GM12801 (cell line): ENCODE data around the gene ALDH1L2.

Experiments used
- TF ChIP-seq, protein P1 (sequence below): IDR thresholded peaks from one replicate; pipeline ENCODE4 v1.5.1; 2011; ENCODE audit warnings: control low read depth; ENCODE audit not compliant: insufficient read length; ENCODE audit errors: extremely low read depth

The ALDH1L2 gene

DNA sequence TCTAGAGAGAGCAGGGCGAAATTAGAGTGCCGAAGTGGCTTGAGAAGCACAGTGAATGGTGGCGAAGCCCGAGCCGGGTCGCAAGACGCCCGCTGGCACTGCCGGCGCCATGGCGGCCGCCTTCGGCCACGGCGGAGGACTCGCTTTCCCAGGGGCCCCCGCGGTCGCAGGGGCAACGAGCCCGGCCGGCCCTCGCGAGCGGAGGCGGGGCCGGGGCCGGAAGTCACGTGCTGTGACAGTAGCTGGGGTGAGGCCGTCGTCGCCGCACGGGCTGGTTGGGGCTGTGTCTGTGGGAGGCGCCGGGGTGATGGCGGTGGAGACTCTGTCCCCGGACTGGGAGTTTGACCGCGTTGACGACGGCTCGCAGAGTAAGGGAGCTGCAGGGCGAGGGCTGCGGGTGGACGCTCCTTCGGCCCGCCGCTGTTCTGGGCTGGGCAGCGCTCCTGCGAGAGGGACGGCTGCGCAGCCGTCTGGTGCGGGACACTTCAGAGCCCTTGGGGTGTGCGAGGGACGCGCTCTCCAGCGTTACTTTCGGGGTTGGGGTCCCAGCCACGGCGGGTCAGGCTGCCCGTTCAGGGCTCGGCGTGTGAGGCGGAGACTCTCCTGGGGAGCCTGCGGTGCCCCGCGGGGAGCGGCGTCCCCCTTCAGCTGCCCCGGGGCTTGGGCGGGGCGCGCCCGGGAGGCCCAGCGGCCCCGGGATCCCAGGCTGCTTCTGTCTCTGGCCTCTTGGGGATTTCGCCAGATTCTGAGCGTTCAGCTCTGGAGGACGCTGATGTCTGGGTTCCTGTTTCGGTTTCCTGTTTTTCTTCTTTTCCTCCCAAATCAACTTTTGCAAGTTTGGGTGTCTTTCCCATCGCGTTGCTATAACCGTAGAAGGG is 23.5 kb upstream of the ALDH1L2 start, which contains the start of gene WASHC4:
TSS of gene WASHC4 (plus strand) at position 238 of the 878 bp plus-strand sequence. CDS start at position 308, 70 bp downstream.
- TF ChIP-seq, protein P1, sequence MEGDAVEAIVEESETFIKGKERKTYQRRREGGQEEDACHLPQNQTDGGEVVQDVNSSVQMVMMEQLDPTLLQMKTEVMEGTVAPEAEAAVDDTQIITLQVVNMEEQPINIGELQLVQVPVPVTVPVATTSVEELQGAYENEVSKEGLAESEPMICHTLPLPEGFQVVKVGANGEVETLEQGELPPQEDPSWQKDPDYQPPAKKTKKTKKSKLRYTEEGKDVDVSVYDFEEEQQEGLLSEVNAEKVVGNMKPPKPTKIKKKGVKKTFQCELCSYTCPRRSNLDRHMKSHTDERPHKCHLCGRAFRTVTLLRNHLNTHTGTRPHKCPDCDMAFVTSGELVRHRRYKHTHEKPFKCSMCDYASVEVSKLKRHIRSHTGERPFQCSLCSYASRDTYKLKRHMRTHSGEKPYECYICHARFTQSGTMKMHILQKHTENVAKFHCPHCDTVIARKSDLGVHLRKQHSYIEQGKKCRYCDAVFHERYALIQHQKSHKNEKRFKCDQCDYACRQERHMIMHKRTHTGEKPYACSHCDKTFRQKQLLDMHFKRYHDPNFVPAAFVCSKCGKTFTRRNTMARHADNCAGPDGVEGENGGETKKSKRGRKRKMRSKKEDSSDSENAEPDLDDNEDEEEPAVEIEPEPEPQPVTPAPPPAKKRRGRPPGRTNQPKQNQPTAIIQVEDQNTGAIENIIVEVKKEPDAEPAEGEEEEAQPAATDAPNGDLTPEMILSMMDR, result no peak

DNA sequence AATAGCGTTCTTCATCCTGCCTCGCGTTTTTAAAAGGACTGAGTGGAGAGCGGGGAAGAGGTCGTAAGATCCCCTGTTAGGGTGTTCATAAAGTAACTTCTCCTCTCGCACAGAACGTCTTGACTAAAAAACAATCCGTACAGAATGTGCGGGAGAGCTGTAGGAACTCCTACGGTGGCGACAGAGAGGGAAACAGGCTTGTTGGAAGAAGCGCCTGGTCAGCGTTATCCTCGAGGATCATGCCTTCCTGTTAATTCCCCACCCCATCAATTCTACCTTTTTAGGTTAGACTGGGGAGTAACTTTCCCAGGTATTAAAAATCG is 22.9 kb upstream of the ALDH1L2 start:
- TF ChIP-seq, protein P1, result no peak

DNA sequence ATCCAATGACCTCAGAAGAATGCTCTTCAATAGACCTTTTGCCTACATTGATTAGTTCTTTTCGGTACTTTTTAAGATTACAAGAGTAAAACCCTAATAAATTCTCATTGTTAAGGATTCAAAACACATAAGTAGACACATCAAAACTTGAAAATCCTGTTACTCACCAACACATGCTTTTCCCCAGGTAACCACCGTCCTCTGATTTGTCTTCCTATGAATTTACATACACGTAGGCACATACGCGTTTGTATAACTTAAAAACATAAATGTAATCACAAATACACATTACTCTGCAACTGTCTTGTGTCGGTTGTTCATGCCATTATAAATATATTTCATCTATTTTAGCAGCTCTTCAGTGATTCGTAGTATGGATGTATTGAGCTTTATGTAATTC is 22.4 kb upstream of the ALDH1L2 start:
- TF ChIP-seq, protein P1, result no peak

DNA sequence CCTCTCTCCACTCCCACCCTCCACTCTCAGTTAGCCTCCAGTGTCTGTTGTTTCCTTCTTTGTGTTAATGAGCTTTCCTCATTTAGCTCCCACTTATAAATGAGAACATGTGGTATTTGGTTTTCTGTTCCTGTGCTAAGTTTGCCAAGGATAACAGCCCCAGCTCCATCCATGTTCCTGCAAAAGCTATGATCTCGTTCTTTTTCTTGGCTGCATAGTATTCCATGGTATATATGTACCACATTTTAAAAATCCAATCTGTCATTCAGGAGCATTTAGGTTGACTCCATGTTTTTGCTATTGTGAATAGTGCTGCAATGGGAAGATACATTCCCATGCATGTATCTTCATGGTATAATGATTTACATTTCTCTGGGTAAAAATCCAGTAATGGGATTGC is 20.5 kb upstream of the ALDH1L2 start:
- TF ChIP-seq, protein P1, result no peak

DNA sequence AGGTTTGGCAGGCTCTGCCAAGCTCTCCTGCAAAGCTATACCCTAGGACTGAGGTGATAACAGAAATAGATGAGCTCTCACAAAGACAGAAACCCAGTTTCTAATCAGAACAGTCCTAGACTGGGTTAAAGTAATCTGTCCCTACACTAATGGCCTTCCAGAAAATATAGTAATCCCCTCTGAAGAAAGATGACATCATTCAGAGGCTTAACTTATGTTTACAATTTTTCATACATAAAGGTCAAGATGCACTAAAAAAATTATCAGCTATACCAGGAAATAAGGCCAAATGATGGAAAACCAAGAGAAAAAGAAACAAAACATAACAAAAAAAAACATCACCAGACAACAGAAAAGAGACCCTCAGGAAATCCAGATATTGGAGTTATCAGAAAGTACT is 18.4 kb upstream of the ALDH1L2 start:
- TF ChIP-seq, protein P1, result no peak

DNA sequence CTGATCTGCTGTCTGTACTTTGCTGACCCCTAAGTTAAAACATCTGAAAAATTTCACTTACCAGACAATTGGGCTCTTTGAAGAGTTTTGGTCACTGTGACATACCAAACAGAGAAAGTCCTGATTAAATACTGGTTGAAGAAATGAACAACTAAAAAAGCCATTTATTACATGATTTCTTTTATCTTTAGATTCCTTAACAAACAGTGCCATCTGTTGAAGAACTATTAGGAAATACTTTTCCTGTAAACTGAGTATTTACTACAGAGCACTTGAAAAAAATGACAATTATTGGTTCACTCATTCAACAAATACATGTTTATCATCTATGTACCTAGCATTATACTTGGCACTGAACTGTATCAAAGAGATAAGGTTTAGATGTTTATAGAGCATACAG is 16.7 kb upstream of the ALDH1L2 start:
- TF ChIP-seq, protein P1, result no peak

DNA sequence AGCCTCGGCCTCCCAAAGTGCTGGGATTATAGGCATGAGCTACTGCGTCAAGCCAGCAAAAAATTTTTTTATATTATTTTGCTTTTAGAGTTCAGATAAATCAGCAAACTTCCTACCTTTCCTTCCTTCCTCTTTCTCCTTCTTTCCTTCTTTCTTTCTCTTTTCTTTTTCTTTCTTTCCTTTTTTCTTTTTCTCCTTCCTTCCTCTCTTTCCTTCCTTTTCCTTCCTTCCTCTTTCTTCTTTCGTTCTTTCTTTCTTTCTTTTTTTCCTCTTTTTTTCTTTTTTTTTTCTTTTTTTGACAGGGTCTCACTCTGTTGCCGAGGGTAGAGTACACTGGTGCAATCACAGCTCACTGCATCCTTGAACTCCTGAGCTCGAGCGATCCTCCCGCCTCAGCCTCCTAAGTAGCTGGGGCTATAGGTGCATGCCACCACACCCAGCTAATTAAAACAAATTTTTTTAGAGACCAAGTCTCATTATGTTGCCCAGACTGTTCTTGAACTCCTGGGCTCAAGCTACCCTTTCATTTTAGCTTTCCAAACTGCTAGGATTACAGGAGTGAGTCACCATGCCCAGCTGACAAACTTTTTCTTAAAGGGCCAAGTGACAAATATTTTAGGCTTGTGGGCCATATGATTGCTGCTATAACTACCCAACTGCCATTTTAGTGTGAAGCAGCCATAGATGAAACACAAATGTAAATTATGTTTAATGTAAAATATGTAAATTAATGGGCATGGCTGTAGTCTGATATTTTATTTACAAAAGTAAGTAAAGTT is 16.1 kb upstream of the ALDH1L2 start:
- TF ChIP-seq, protein P1, result no peak
